Ascending aorta (tissue), 2 donors: ENCODE data around the gene FSTL4. TPM values are rescaled to one million over a fixed set of nuclear protein-coding genes. Genes with fewer than 3 reads are reported as not detected.
A peak's percentile ranks its signal among the peaks of the same experiment; 100 is the strongest.

Experiments
- DNase-seq, 2 donors: peaks; one replicate each; pipeline ENCODE4 v3.0.0-alpha.2; 2019; ENCODE audit warnings: low spot score in 2 of 2
- H3K27ac ChIP-seq, 2 donors: fragments of 200-600 bp; sonication (generic); one replicate each; pipeline ENCODE4 v1.5.1; 2016 to 2017; ENCODE audit warnings: mild to moderate bottlenecking in 1 of 2
- H3K27me3 ChIP-seq: fragments of 200-600 bp; sonication (generic); one replicate; pipeline ENCODE4 v1.5.1; 2017
- H3K36me3 ChIP-seq, 2 donors: fragments of 200-600 bp; sonication (generic); one replicate each; pipeline ENCODE4 v1.5.1; 2016
- H3K4me1 ChIP-seq, 2 donors: fragments of 200-600 bp; sonication (generic); one replicate each; pipeline ENCODE4 v1.5.1; 2016 to 2017; ENCODE audit warnings: mild to moderate bottlenecking in 1 of 2
- H3K4me3 ChIP-seq, 2 donors: fragments of 200-600 bp; sonication (generic); one replicate each; pipeline ENCODE4 v1.5.1; 2016 to 2017; ENCODE audit warnings: mild to moderate bottlenecking in 1 of 2
- H3K9me3 ChIP-seq, 2 donors: fragments of 200-600 bp; sonication (generic); one replicate each; pipeline ENCODE4 v1.5.1; 2016
- CTCF ChIP-seq, 3 experiments: fragments of 200-600 bp in 2 of 3; fragments of 450-650 bp in 1 of 3; sonication (generic) in 2 of 3; IDR thresholded peaks; one replicate each; pipeline ENCODE4 v1.5.1; 2016 to 2019; ENCODE audit warnings: antibody characterized with exemption in 3 of 3, mild to moderate bottlenecking in 1 of 3, moderate library complexity in 1 of 3
- intact Hi-C: fragments of 100-400 bp; cut with DNase I; formaldehyde crosslinking; loops from one replicate; pipeline ENCODE4 v1.15.1; 2023
- total RNA-seq: library from RNA; depleted of rRNA; stranded (reverse); fragments of >200 nt; gene quantifications from one replicate; pipeline ENCODE4 v1.1.0, GENCODE V29; 2016

FSTL4 gene
- total RNA-seq, 1 donor from 2014 or later = 0.11 TPM

GRCh38 chr5:133377736-133378135 lies 234.6 kb downstream of the FSTL4 start:
- Histone ChIP-seq H3K36me3 (no peaks in the 10 kb centered on the region), H3K4me3 (no peak overlapping the region)
- intact Hi-C loops = no loop called here

DNA sequence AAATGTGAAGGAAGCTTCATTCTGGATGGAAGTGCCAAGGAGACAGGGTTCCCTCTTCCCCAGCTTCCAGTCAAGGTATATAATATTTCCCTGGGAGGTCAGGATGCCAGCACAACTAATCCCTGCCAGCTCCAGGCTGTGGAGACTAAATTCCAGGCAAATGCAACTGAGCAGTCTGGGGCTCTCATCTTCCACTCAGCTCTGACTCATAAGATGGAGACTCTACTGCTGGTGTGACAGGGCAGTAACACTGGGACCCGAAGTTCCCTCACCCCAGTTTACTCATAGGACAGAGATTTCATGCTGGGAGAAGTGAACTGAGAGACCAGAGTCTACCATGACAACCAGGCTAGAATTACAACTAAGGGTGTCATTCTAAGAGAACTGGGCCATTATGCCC lies 235.4 kb downstream of the FSTL4 start:
- TF ChIP-seq CTCF (IDR thresholded peaks at IDR 0.05) = no peak
- intact Hi-C loops = no loop called here
- DNase-seq = peak in 1 of 2 donors; percentile 31
- Histone ChIP-seq H3K4me3 (no peak overlapping the region), H3K36me3 (no peaks in the 10 kb centered on the region), H3K27ac (no peak overlapping the region), H3K9me3 (peaks cover 0 to 13% of the 10 kb centered on the region in 2 donors), H3K27me3 (no peaks in the 10 kb centered on the region), H3K4me1 (no peaks in the 10 kb centered on the region)

More at GRCh38 chr5:133377736-133378135, 234.6 kb downstream of the FSTL4 start:
- no peak for TF ChIP-seq CTCF (IDR thresholded peaks at IDR 0.05)
- Histone ChIP-seq H3K27ac (no peak overlapping the region), H3K4me1 (no peaks in the 10 kb centered on the region), H3K27me3 (no peaks in the 10 kb centered on the region), H3K9me3 (peaks cover 0 to 13% of the 10 kb centered on the region in 2 donors)
- no peak for DNase-seq

- no peak overlapping the region for H3K27ac ChIP-seq
- H3K4me1 ChIP-seq = no peaks in the 10 kb centered on the region
- peaks cover 0 to 13% of the 10 kb centered on the region in 2 donors for H3K9me3 ChIP-seq
- DNase-seq = peak in 1 of 2 donors; percentile 19
- intact Hi-C loops = no loop called here
- TF ChIP-seq CTCF (IDR thresholded peaks at IDR 0.05) = no peak
- H3K4me3 ChIP-seq = no peak overlapping the region
- no peaks in the 10 kb centered on the region for H3K27me3 ChIP-seq
- H3K36me3 ChIP-seq = no peaks in the 10 kb centered on the region
Measured at GRCh38 chr5:133373121-133373870, 239.0 kb downstream of the FSTL4 start.

DNA sequence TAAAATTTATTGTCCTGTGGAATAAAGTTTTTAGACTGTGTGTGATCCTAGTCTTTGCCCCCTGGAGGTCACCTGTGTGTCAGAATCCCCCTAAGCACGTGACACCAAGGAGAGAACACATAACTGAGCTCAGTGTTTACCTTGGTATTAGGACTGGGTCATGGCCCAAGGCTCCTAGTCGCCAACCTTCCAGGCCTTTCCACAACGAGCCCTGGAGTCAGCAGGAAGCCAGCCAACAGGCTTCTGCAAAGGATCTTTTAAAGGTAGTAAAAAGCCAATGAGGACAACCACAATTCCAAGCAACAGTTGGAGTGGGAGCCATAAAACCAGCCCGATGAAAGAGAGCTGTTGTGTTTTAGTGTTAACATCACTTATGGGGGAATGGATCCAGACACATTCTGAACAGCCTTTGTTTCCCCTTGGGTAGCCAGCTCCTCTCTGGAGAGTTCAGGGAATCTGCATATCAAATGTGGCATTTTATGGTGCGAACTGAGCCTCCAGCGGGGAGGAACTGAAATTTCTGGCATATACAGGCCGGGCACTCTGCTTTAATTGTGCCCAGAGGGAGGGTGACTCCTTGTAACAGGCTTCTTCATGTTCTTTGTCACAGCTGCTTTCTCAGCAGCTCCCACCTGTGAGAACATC lies 239.9 kb downstream of the FSTL4 start:
- intact Hi-C loops = no loop called here
- no peak overlapping the region for H3K4me3 ChIP-seq
- H3K9me3 ChIP-seq = peaks cover 0 to 6% of the 10 kb centered on the region in 2 donors
- H3K36me3 ChIP-seq = no peaks in the 10 kb centered on the region
- DNase-seq = peak in 1 of 2 donors; percentile 11
- no peak for TF ChIP-seq CTCF (IDR thresholded peaks at IDR 0.05)
- no peaks in the 10 kb centered on the region for H3K27me3 ChIP-seq
- H3K27ac ChIP-seq = no peak overlapping the region
- H3K4me1 ChIP-seq = no peaks in the 10 kb centered on the region

GRCh38 chr5:133371371-133372155 lies 240.8 kb downstream of the FSTL4 start:
- intact Hi-C loops = no loop called here
- H3K27ac ChIP-seq = no peak overlapping the region
- no peaks in the 10 kb centered on the region for H3K9me3 ChIP-seq
- TF ChIP-seq CTCF (IDR thresholded peaks at IDR 0.05) = no peak
- no peaks in the 10 kb centered on the region for H3K27me3 ChIP-seq
- H3K36me3 ChIP-seq = no peaks in the 10 kb centered on the region
- no peaks in the 10 kb centered on the region for H3K4me1 ChIP-seq
- peak in 1 of 2 donors; percentile 41 for DNase-seq
- H3K4me3 ChIP-seq = no peak overlapping the region
